Astrocyte (in vitro differentiated cells and primary cell): Measurements from ENCODE around the gene SH2D4B.

Experiments
- CTCF ChIP-seq: IDR thresholded peaks from 2 replicates; pipeline ENCODE4 v1.5.1; 2011; ENCODE audit warnings: low read depth, mild to moderate bottlenecking, inconsistent platforms, low read length, moderate library complexity; ENCODE audit not compliant: insufficient read depth
- EZH2 ChIP-seq: IDR thresholded peaks from 2 replicates; pipeline ENCODE4 v1.6.1; 2012; ENCODE audit warnings: mild to moderate bottlenecking, low read length, inconsistent platforms; ENCODE audit not compliant: insufficient read depth

GRCh38 chr10:80671847-80672246 lies 134.1 kb downstream of the SH2D4B start:
- no peak for TF ChIP-seq CTCF
- no peak for TF ChIP-seq EZH2
